Testis (tissue), 2 donors: ENCODE results near the gene DENND1A.

Experiments
- CTCF ChIP-seq, 3 experiments: fragments of 450-650 bp in 2 of 3; fragments of 200-600 bp in 1 of 3; sonication (generic) in 1 of 3; IDR thresholded peaks; one replicate each; pipeline ENCODE4 v1.5.1; 2016 to 2019; ENCODE audit warnings: antibody characterized with exemption in 3 of 3, mild to moderate bottlenecking in 2 of 3, moderate library complexity in 1 of 3
- POLR2A ChIP-seq: fragments of 450-650 bp; IDR thresholded peaks from one replicate; pipeline ENCODE4 v1.6.1; 2017; ENCODE audit warnings: antibody characterized with exemption, mild to moderate bottlenecking, moderate library complexity

GRCh38 chr9:123893115-123893514, 36.8 kb downstream of the DENND1A start:
- TF ChIP-seq CTCF (IDR thresholded peaks at IDR 0.05) (no peak), POLR2A (no peak)
